CD14-positive monocyte (primary cell): ENCODE results near the gene F2. TPM values are rescaled to one million over a fixed set of nuclear protein-coding genes. Genes with fewer than 3 reads are reported as not detected.
A peak's percentile ranks its signal among the peaks of the same experiment; 100 is the strongest.

Experiments
- DNase-seq, 3 donors: peaks; one replicate each; pipeline ENCODE4 v3.0.0-alpha.2; 2011 to 2022
- H2AFZ ChIP-seq: 2 replicates; pipeline ENCODE4 v1.6.0; 2012; ENCODE audit warnings: mild to moderate bottlenecking, low read depth, low read length, inconsistent platforms; ENCODE audit not compliant: insufficient read depth, poor library complexity, severe bottlenecking
- H3K27ac ChIP-seq, 2 donors: 1 replicate in 1 of 2; 2 replicates in 1 of 2; pipeline ENCODE4 v1.5.1; 2012 to 2013; ENCODE audit warnings: low read length in 2 of 2, control low read depth in 1 of 2, inconsistent platforms in 1 of 2, low read depth in 1 of 2, mild to moderate bottlenecking in 1 of 2
- H3K27me3 ChIP-seq, 2 donors: one replicate each; pipeline versions ENCODE4 v1.6.0 to v1.6.1; 2011 to 2013; ENCODE audit warnings: low read length in 2 of 2; ENCODE audit not compliant: control insufficient read depth in 2 of 2, insufficient read depth in 2 of 2
- H3K36me3 ChIP-seq, 2 donors: replicated peaks in 1 of 2; 1 replicate in 1 of 2; 2 replicates in 1 of 2; pipeline versions ENCODE4 v1.5.1 to v1.6.1; 2012 to 2013; ENCODE audit warnings: low read length in 2 of 2, control low read depth in 1 of 2, inconsistent platforms in 1 of 2, mild to moderate bottlenecking in 1 of 2; ENCODE audit not compliant: insufficient read depth in 2 of 2, control insufficient read depth in 1 of 2
- H3K4me1 ChIP-seq, 2 donors: 1 replicate in 1 of 2; 2 replicates in 1 of 2; pipeline versions ENCODE4 v1.5.1 to v1.6.1; 2012 to 2013; ENCODE audit warnings: low read length in 2 of 2, control low read depth in 1 of 2, inconsistent platforms in 1 of 2, mild to moderate bottlenecking in 1 of 2, moderate library complexity in 1 of 2; ENCODE audit not compliant: insufficient read depth in 2 of 2, control insufficient read depth in 1 of 2
- H3K4me2 ChIP-seq: replicated peaks from 2 replicates; pipeline ENCODE3; 2012; ENCODE audit warnings: low read length, moderate library complexity, mild to moderate bottlenecking; ENCODE audit not compliant: poor library complexity, severe bottlenecking; ENCODE audit errors: extremely low read depth
- H3K4me3 ChIP-seq, 3 experiments: fragments of 200-600 bp in 1 of 3; sonication (generic) in 1 of 3; replicated peaks in 1 of 3; 1 replicate in 2 of 3; 2 replicates in 1 of 3; pipeline ENCODE4 v1.5.1; 2011 to 2013; ENCODE audit warnings: low read length in 3 of 3, mild to moderate bottlenecking in 3 of 3, control low read depth in 2 of 3, low read depth in 2 of 3, inconsistent platforms in 1 of 3, moderate library complexity in 1 of 3
- H3K79me2 ChIP-seq: 2 replicates; pipeline ENCODE4 v1.6.0; 2012; ENCODE audit warnings: mild to moderate bottlenecking, control low read depth, inconsistent platforms, low read length, moderate library complexity; ENCODE audit not compliant: insufficient read depth
- H3K9ac ChIP-seq: 2 replicates; pipeline ENCODE4 v1.6.0; 2017; ENCODE audit warnings: low read length, mild to moderate bottlenecking; ENCODE audit not compliant: insufficient read depth, poor library complexity, severe bottlenecking
- H3K9me3 ChIP-seq, 2 donors: replicated peaks in 1 of 2; 1 replicate in 1 of 2; 2 replicates in 1 of 2; pipeline versions ENCODE4 v1.5.1 to v1.6.1; 2012 to 2013; ENCODE audit warnings: low read length in 2 of 2, control low read depth in 1 of 2; ENCODE audit not compliant: control insufficient read depth in 1 of 2, insufficient read depth in 1 of 2
- H4K20me1 ChIP-seq: 2 replicates; pipeline ENCODE4 v1.6.0; 2012; ENCODE audit warnings: mild to moderate bottlenecking, low read length, control low read depth, moderate library complexity; ENCODE audit not compliant: insufficient read depth
- H3K27ac Mint-ChIP-seq, 7 donors: one replicate each; pipeline ENCODE4 v1.8.0; 2020; ENCODE audit warnings: mild to moderate bottlenecking in 7 of 7, mixed read lengths in 7 of 7, moderate library complexity in 6 of 7, inconsistent platforms in 2 of 7
- H3K27me3 Mint-ChIP-seq, 3 donors: one replicate each; pipeline ENCODE4 v1.8.0; 2021 to 2022; ENCODE audit warnings: low read depth in 3 of 3, mild to moderate bottlenecking in 3 of 3, mixed read lengths in 3 of 3, moderate library complexity in 3 of 3, inconsistent platforms in 1 of 3
- H3K36me3 Mint-ChIP-seq, 2 donors: one replicate each; pipeline ENCODE4 v1.8.0; 2020; ENCODE audit warnings: mixed read lengths in 2 of 2, inconsistent platforms in 1 of 2, mild to moderate bottlenecking in 1 of 2
- H3K4me1 Mint-ChIP-seq: one replicate; pipeline ENCODE4 v1.8.0; 2020; ENCODE audit warnings: mild to moderate bottlenecking, mixed read lengths
- H3K4me3 Mint-ChIP-seq, 2 donors: one replicate each; pipeline ENCODE4 v1.8.0; 2020; ENCODE audit warnings: mild to moderate bottlenecking in 2 of 2, mixed read lengths in 2 of 2, moderate library complexity in 1 of 2
- H3K9me3 Mint-ChIP-seq, 7 donors: one replicate each; pipeline ENCODE4 v1.8.0; 2020 to 2022; ENCODE audit warnings: mixed read lengths in 7 of 7, mild to moderate bottlenecking in 6 of 7, moderate library complexity in 6 of 7, inconsistent platforms in 2 of 7
- CTCF ChIP-seq: fragments of 200-600 bp; IDR thresholded peaks from one replicate; pipeline ENCODE4 v1.8.0; 2022; ENCODE audit warnings: antibody characterized with exemption, mild to moderate bottlenecking
- WGBS: methylation state at CpG from one replicate; pipeline ENCODE4 v1.1.5; 2013; ENCODE audit warnings: missing lambda C conversion rate; ENCODE audit not compliant: insufficient coverage; 5-methylcytosine and 5-hydroxymethylcytosine counted together
- intact Hi-C, 2 donors: fragments of 100-400 bp; cut with micrococcal nuclease; formaldehyde crosslinking; loops; one replicate each; pipeline versions ENCODE4 v1.15.0 to v1.15.1; 2023
- polyA plus RNA-seq, 3 donors: library from polyadenylated mRNA; depleted of rRNA in 1 of 3; unstranded in 2 of 3; stranded (reverse) in 1 of 3; fragments of 300-500 nt in 2 of 3; fragments of >200 nt in 1 of 3; fragmentation: Illumina TruSeq in 2 of 3; gene quantifications; 1 replicate in 2 of 3; 2 replicates in 1 of 3; pipeline ENCODE4 v1.2.3, GENCODE V29; 2012 to 2021

The F2 gene
- polyA plus RNA-seq, 3 donors, result not detected

DNA sequence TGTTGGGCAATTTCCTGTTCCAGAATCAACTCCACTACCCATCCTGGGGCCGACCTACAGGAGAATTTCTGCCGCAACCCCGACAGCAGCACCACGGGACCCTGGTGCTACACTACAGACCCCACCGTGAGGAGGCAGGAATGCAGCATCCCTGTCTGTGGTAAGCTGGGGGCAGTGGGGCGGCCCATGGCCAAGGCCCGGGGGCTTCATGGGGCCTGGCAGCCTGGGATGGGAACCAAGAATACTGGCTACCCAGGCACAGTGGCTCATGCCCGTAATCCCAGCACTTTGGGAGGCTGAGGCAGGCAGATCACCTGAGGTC is 4.3 kb downstream of the F2 start:
- H3K36me3 Mint-ChIP-seq, result no peaks in the 10 kb centered on the region
- Histone ChIP-seq H4K20me1 (no peaks in the 10 kb centered on the region), H3K27me3 (no peaks in the 10 kb centered on the region), H3K27ac (no peak overlapping the region), H2AFZ (no peak overlapping the region), H3K36me3 (no peaks in the 10 kb centered on the region), H3K4me3 (no peak overlapping the region), H3K9ac (no peak overlapping the region), H3K79me2 (no peaks in the 10 kb centered on the region), H3K4me2 (no peak overlapping the region), H3K4me1 (no peaks in the 10 kb centered on the region), H3K9me3 (no peaks in the 10 kb centered on the region)
- DNase-seq, result no peak
- intact Hi-C loops, result no loop called here
- H3K4me3 Mint-ChIP-seq, result no peak overlapping the region
- TF ChIP-seq CTCF, result no peak
- 88% methylated on average over 3 of the region's 8 CpGs for WGBS
- H3K4me1 Mint-ChIP-seq, result peaks cover 6% of the 10 kb centered on the region
- H3K9me3 Mint-ChIP-seq, result peaks cover 0 to 3% (median 0%) of the 10 kb centered on the region in 7 donors
- H3K27ac Mint-ChIP-seq, result peak overlapping the region in 1 of 7 donors; percentile 57
- H3K27me3 Mint-ChIP-seq, result peaks cover 0 to 8% (median 5%) of the 10 kb centered on the region in 3 donors

- no peak overlapping the region for H3K4me3 Mint-ChIP-seq
- no peaks in the 10 kb centered on the region for H3K36me3 Mint-ChIP-seq
- no peak overlapping the region for H3K4me2 ChIP-seq
- H3K9me3 ChIP-seq, result no peaks in the 10 kb centered on the region
- DNase-seq, result no peak
- no peak overlapping the region for H2AFZ ChIP-seq
- H3K79me2 ChIP-seq, result no peaks in the 10 kb centered on the region
- no peaks in the 10 kb centered on the region for H3K36me3 ChIP-seq
- H3K27me3 Mint-ChIP-seq, result peaks cover 0 to 8% (median 5%) of the 10 kb centered on the region in 3 donors
- no peaks in the 10 kb centered on the region for H3K27me3 ChIP-seq
- H4K20me1 ChIP-seq, result no peaks in the 10 kb centered on the region
- no peak overlapping the region for H3K4me3 ChIP-seq
- TF ChIP-seq CTCF, result no peak
- H3K4me1 Mint-ChIP-seq, result peaks cover 6% of the 10 kb centered on the region
- peaks cover 0 to 3% (median 0%) of the 10 kb centered on the region in 7 donors for H3K9me3 Mint-ChIP-seq
- intact Hi-C loops, result no loop called here
- H3K27ac Mint-ChIP-seq, result no peak overlapping the region
- H3K27ac ChIP-seq, result no peak overlapping the region
- H3K9ac ChIP-seq, result no peak overlapping the region
- H3K4me1 ChIP-seq, result no peaks in the 10 kb centered on the region
- WGBS, result 85% methylated on average over 7 of the region's 8 CpGs
Measured at GRCh38 chr11:46724088-46724487, 5.1 kb downstream of the F2 start.
